WERI-Rb-1 (cell line): ENCODE data around the gene SHTN1.

Experiments
- DNase-seq: peaks from one replicate; pipeline ENCODE4 v3.0.0-alpha.2; 2020
- H3K27ac ChIP-seq: fragments of 250-450 bp; sonication (Bioruptor Pico); 2 replicates; pipeline ENCODE4 v1.5.1; 2020; ENCODE audit warnings: mild to moderate bottlenecking, moderate library complexity
- H3K27me3 ChIP-seq: fragments of 250-450 bp; sonication (Bioruptor Pico); 2 replicates; pipeline ENCODE4 v1.5.1; 2021; ENCODE audit warnings: mild to moderate bottlenecking, low read depth, moderate library complexity; ENCODE audit not compliant: insufficient read depth, severe bottlenecking
- H3K36me3 ChIP-seq: fragments of 250-450 bp; sonication (Bioruptor Pico); 2 replicates; pipeline ENCODE4 v1.5.1; 2020; ENCODE audit warnings: mild to moderate bottlenecking, moderate library complexity
- H3K4me3 ChIP-seq: 2 replicates; pipeline ENCODE4 v1.5.1; 2011; ENCODE audit warnings: low read depth, mild to moderate bottlenecking, control low read depth, low read length
- H3K9me3 ChIP-seq: fragments of 250-450 bp; sonication (Bioruptor Pico); 2 replicates; pipeline ENCODE4 v1.5.1; 2021; ENCODE audit warnings: mild to moderate bottlenecking, moderate library complexity; ENCODE audit not compliant: severe bottlenecking
- CTCF ChIP-seq: IDR thresholded peaks from 2 replicates; pipeline ENCODE4 v1.5.1; 2011; ENCODE audit warnings: low read depth, mild to moderate bottlenecking, control low read depth, inconsistent platforms, low read length

The SHTN1 gene

GRCh38 chr10:116994113-116994890 lies 10.7 kb downstream of the SHTN1 start:
- Histone ChIP-seq H3K27me3 (no peaks in the 10 kb centered on the region), H3K9me3 (no peaks in the 10 kb centered on the region), H3K27ac (no peak overlapping the region), H3K36me3 (no peaks in the 10 kb centered on the region; the same call in 1 of the 2 replicates), H3K4me3 (no peak overlapping the region)
- no peak for DNase-seq
- TF ChIP-seq CTCF = no peak

GRCh38 chr10:116993610-116994009 lies 11.4 kb downstream of the SHTN1 start:
- TF ChIP-seq CTCF = no peak
- no peak overlapping the region for H3K27ac ChIP-seq
- H3K36me3 ChIP-seq = no peaks in the 10 kb centered on the region; the same call in 1 of the 2 replicates
- H3K9me3 ChIP-seq = no peaks in the 10 kb centered on the region
- DNase-seq = no peak
- no peaks in the 10 kb centered on the region for H3K27me3 ChIP-seq
- no peak overlapping the region for H3K4me3 ChIP-seq

- Histone ChIP-seq H3K27ac (no peak overlapping the region), H3K27me3 (no peaks in the 10 kb centered on the region), H3K4me3 (no peak overlapping the region), H3K36me3 (no peaks in the 10 kb centered on the region; the same call in 1 of the 2 replicates), H3K9me3 (no peaks in the 10 kb centered on the region)
- DNase-seq = no peak
- no peak for TF ChIP-seq CTCF
These were observed 12.8 kb downstream of the SHTN1 start for GRCh38 chr10:116992183-116992582.

GRCh38 chr10:116990276-116990800 lies 14.6 kb downstream of the SHTN1 start:
- no peak overlapping the region for H3K27ac ChIP-seq
- no peak for TF ChIP-seq CTCF
- no peaks in the 10 kb centered on the region for H3K9me3 ChIP-seq
- H3K27me3 ChIP-seq = no peaks in the 10 kb centered on the region
- no peaks in the 10 kb centered on the region; the same call in 1 of the 2 replicates for H3K36me3 ChIP-seq
- DNase-seq = no peak
- no peak overlapping the region for H3K4me3 ChIP-seq

- Histone ChIP-seq H3K36me3 (no peaks in the 10 kb centered on the region; the same call in 1 of the 2 replicates), H3K9me3 (no peaks in the 10 kb centered on the region), H3K27me3 (no peaks in the 10 kb centered on the region), H3K27ac (no peak overlapping the region), H3K4me3 (no peak overlapping the region)
- no peak for DNase-seq
- TF ChIP-seq CTCF = no peak
These were observed 15.5 kb downstream of the SHTN1 start for GRCh38 chr10:116989439-116989838.
